Large intestine (tissue), 3 donors: Measurements from ENCODE around the gene GLUD1. TPM values are rescaled to one million over a fixed set of nuclear protein-coding genes. Genes with fewer than 3 reads are reported as not detected.
"Not testable (repeated sequence)": the region's sequence is repeated elsewhere in the genome, so short reads cannot be mapped to it uniquely, and the experiment has no call there.

Experiments used
- DNase-seq, 2 donors: peaks; one replicate each; pipeline versions ENCODE4 v3.0.0 to v3.0.0-alpha.2; 2013
- H3K27ac ChIP-seq: one replicate; pipeline ENCODE4 v1.5.1; 2013; ENCODE audit warnings: low read length
- H3K27me3 ChIP-seq: 2 replicates; pipeline ENCODE4 v1.6.1; 2013; ENCODE audit warnings: low read length; ENCODE audit not compliant: control insufficient read depth, insufficient read depth
- H3K36me3 ChIP-seq: 2 replicates; pipeline ENCODE4 v1.6.1; 2013; ENCODE audit warnings: low read length; ENCODE audit not compliant: control insufficient read depth, insufficient read depth
- H3K4me1 ChIP-seq: one replicate; pipeline ENCODE4 v1.6.1; 2013; ENCODE audit warnings: low read length; ENCODE audit not compliant: control insufficient read depth, insufficient read depth
- H3K4me3 ChIP-seq: one replicate; pipeline ENCODE4 v1.5.1; 2013; ENCODE audit warnings: low read length
- H3K9me3 ChIP-seq: one replicate; pipeline ENCODE4 v1.6.1; 2013; ENCODE audit warnings: mild to moderate bottlenecking, low read depth, low read length, moderate library complexity; ENCODE audit not compliant: control insufficient read depth
- WGBS: methylation state at CpG from one replicate; pipeline ENCODE4 v1.1.5; 2013; ENCODE audit warnings: low lambda C conversion rate; ENCODE audit not compliant: insufficient coverage; 5-methylcytosine and 5-hydroxymethylcytosine counted together
- polyA plus RNA-seq: library from polyadenylated mRNA; unstranded; fragments of 120-200 nt; gene quantifications from one replicate; pipeline ENCODE4 v1.2.1, GENCODE V29; 2013

Gene GLUD1
- polyA plus RNA-seq, 1 donor, result 142 TPM

DNA sequence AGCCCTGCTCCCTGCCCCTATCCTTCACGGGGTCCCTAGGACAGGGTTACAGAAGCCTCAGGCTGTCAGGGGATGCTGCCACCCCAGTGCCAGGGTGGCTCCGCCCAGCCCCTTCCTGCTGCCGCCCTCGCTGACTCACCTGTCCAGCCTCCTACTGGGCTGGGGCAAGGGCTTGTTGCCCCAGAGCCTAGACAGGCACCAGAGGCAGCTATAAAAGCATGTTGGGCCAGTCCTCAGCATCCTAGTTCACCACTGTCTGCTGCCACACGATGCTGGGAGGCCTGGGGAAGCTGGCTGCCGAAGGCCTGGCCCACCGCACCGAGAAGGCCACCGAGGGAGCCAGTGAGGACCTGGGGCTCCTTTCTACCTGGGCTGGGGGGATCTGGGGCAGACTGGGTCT, 74.6 kb downstream of the GLUD1 start, which contains the start of gene FAM25A:
FAM25A (plus strand) TSS at position 239 of the 400 bp plus-strand sequence; CDS start at position 270, 31 bp downstream.
- WGBS, result no CpG with 5 or more reads among the region's 9 CpGs
- not testable (repeated sequence) for DNase-seq, H3K27me3 ChIP-seq

DNA sequence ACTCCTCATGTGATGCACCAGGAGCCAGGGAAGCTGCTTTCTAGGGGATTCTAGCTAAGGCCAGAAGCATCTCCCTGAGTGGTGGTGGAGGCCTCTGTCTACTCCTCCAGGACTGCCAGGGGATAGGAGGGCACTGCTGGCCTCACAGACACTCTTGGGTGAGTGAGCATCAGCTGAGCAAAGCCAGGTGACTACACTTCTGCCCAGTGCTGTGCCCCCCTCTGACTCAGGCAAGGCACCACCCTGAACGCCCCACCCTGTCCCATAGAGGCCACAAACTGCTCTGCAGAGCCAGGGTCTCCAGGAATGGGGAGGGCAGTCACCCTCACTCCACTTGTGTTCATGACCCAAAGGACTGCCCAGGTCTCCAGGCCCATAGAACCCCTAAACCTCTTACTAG, 75.1 kb downstream of the GLUD1 start:
- not testable (repeated sequence) for H3K9me3 ChIP-seq, H3K4me3 ChIP-seq, H3K4me1 ChIP-seq, H3K27ac ChIP-seq, H3K36me3 ChIP-seq, H3K27me3 ChIP-seq, DNase-seq
- no CpG with 5 or more reads among the region's 1 CpG for WGBS

More for the DNA sequence above, 74.6 kb downstream of the GLUD1 start, which contains the start of gene FAM25A:
- H3K9me3 ChIP-seq, H3K36me3 ChIP-seq, H3K27ac ChIP-seq, H3K4me3 ChIP-seq, H3K4me1 ChIP-seq: not testable (repeated sequence)

DNA sequence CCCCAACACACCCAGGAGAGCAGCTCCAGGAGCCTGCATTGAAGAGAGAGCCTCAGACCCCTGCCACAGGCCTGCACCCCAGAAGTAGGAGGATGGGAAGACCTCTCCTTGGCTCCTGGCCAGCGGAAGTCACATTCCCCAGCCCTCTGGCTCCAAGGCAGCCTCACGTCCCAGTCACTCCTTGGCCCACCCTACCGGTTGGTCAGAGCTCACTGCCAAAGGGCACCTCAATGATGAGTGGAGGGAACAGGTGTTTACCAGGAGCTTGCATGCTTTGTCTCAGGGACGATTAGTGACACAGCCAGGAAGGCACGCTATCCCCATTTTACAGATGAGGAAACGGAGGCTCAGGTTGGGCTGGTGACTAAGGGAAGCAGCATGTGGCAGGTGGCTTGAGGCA, 75.6 kb downstream of the GLUD1 start:
- H3K27ac ChIP-seq, H3K36me3 ChIP-seq, H3K27me3 ChIP-seq, H3K4me3 ChIP-seq, DNase-seq, H3K4me1 ChIP-seq, H3K9me3 ChIP-seq: not testable (repeated sequence)
- WGBS, result no CpG with 5 or more reads among the region's 6 CpGs

DNA sequence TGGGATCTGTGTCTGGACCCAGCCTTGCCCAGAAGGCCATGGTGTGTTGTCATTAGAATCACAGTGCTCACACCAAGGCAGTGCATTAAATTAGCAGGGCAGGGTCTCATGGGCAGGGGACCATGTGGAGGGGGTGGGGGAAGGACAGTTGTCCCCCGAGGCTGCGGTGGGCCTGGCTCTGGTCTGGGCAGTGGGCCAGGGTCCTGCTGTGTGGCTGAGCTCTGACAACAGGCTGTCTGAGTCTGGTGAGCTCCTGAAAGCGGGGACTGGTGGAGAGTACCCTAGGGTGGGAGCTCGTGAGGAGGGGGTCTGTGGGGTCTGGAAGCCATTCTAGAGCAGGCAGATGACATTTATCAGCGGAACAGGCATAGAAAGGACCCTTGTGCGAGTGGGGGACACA, 76.5 kb downstream of the GLUD1 start:
- H3K36me3 ChIP-seq, H3K27ac ChIP-seq, H3K27me3 ChIP-seq, H3K4me1 ChIP-seq, H3K4me3 ChIP-seq, H3K9me3 ChIP-seq, DNase-seq: not testable (repeated sequence)
- WGBS, result no CpG with 5 or more reads among the region's 6 CpGs

DNA sequence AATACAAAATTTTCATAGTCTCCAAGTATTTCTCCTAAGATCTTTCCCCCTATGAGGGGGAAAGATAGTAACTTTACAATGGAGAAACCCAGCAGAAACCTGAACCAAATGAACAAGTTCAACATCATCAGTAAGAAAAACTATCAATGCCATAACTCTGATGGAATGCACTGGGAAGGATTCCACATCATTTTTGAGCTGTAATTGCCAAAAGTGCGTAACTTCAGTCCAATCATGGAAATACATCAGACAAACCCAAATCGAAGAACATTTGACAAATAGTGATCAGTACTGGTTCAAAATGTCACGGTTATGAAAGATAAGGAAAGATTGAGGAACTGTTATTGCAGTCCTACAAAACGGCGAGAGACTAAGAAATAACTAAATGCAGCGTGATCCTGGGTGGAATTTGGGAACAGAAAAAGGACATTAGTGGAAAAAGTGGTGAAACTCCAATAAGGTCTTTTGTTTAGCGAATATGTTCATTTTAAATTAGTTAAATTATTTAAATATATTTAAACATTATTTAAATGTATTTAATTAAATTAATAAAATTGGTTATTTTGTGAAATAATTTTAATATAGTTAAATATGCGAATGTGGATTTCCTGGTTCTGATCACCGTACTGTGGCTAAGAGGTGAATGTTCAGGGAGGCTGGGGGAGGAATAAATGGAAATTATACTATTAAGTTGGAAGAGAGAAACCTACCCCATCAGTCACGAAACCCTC, 79.5 kb downstream of the GLUD1 start:
- not testable (repeated sequence) for H3K27ac ChIP-seq, H3K36me3 ChIP-seq, DNase-seq, H3K9me3 ChIP-seq, H3K4me3 ChIP-seq, H3K27me3 ChIP-seq, H3K4me1 ChIP-seq
- 100% methylated on average over 2 of the region's 10 CpGs for WGBS

DNA sequence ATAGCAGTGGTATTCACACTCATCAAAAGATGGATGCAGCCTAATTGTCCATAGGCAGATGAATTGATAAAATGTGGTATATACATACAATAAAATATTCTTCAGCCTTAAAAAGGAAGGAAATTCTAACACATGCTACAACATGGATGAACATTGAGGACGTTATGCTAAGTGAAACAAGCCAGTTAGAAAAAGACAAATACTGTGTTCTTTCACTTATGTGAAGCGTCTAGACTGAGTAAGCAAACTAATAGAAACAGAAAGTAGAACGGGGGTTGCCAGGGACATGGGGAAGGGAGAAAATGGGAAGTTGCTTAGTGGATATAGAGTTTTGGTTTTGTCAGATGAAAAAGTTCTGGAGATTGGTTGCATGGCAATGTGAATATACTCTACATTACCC, 81.1 kb downstream of the GLUD1 start:
- DNase-seq, H3K9me3 ChIP-seq, H3K4me3 ChIP-seq, H3K4me1 ChIP-seq, H3K27ac ChIP-seq, H3K27me3 ChIP-seq, H3K36me3 ChIP-seq: not testable (repeated sequence)
- no CpG with 5 or more reads among the region's 3 CpGs for WGBS

DNA sequence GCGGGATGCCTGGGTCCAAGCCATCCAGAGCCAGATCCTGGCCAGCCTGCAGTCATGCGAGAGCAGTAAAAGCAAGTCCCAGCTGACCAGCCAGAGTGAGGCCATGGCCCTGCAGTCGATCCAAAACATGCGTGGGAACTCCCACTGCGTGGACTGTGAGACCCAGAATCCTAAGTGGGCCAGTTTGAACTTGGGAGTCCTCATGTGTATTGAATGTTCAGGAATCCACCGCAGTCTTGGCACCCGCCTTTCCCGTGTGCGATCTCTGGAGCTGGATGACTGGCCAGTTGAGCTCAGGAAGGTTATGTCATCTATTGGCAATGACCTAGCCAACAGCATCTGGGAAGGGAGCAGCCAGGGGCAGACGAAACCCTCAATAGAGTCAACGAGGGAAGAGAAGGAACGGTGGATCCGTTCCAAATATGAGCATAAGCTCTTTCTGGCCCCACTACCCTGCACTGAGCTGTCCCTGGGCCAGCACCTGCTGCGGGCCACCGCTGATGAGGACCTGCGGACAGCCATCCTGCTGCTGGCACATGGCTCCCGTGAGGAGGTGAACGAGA, 85.4 kb downstream of the GLUD1 start:
- DNase-seq, H3K9me3 ChIP-seq, H3K27ac ChIP-seq, H3K4me3 ChIP-seq, H3K4me1 ChIP-seq, H3K27me3 ChIP-seq, H3K36me3 ChIP-seq: not testable (repeated sequence)
- WGBS, result no CpG with 5 or more reads among the region's 18 CpGs

DNA sequence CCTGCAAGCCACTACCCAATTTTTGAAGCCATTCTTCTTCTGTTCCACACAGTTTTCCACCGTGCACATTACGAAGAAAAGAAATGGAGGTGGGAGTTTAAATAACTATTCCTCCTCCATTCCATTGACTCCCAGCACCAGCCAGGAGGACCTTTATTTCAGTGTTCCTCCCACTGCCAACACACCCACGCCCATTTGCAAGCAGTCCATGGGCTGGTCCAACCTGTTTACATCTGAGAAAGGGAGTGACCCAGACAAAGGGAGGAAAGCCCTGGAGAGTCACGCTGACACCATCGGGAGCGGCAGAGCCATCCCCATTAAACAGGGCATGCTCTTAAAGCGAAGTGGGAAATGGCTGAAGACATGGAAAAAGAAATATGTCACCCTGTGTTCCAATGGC, 86.3 kb downstream of the GLUD1 start:
- peak in 1 of 2 donors; percentile 2 for DNase-seq
- WGBS, result no CpG with 5 or more reads among the region's 7 CpGs
- not testable (repeated sequence) for H3K4me1 ChIP-seq, H3K27me3 ChIP-seq, H3K27ac ChIP-seq, H3K9me3 ChIP-seq, H3K36me3 ChIP-seq, H3K4me3 ChIP-seq

DNA sequence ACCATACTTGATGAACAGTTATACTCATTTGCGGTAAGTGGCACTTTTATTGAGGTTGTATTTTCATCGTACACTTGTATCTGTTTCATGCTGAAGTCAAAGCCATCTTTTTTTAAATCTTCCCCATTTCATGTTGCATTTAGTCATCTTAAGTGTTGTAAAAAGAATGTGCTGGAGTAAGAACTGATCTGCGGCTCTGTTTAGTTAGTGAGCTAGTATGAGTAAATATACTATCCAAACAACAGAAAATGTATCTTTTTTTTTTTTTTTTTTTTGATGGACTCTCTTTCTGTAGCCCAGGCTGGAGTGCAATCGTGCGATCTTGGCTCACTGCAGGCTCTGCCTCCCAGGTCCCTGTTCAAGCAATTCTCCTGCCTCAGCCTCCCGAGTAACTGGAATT, 87.0 kb downstream of the GLUD1 start:
- H3K9me3 ChIP-seq, H3K4me3 ChIP-seq, H3K4me1 ChIP-seq, H3K27ac ChIP-seq, DNase-seq, H3K27me3 ChIP-seq, H3K36me3 ChIP-seq: not testable (repeated sequence)
- WGBS, result no CpG with 5 or more reads among the region's 6 CpGs

DNA sequence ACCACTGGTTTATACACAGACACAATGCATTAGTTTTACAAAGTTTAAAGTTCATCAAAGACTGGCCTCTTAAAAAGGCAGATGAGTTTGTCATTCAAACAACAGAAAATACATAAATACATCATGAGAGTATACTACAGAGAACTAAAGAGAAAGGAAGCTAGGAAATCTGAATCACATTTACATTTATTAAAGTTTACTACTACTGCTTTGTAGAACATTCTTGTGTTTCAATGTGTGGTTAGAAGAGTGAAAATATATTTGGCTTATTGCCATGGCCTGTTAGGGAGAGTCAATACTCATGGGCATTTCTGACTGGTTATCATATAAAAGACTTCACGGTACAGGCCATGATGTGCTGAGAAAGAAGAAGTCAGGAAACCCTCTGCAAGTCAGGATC, 87.5 kb downstream of the GLUD1 start:
- not testable (repeated sequence) for DNase-seq

DNA sequence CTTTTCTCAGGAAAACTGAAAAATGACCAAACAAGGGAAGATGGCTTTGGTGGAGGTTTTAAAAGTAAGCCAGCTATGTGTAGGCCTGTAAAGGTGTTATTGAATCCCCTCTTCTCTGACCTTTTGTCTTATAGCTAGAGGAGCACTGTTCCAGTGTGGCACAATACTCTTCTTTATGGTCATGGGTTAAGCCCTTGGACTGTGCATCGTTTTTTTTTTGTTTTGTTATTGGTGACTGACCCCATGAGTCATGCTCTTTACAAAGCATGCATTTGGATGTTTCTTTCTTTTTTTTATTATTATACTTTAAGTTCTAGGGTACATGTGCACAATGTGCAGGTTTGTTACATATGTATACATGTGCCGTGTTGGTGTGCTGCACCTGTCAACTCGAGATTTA, 94.2 kb downstream of the GLUD1 start:
- Histone ChIP-seq H3K27me3 (no peaks in the 10 kb centered on the region), H3K27ac (no peak overlapping the region), H3K4me3 (no peak overlapping the region), H3K4me1 (no peaks in the 10 kb centered on the region), H3K9me3 (no peaks in the 10 kb centered on the region), H3K36me3 (no peaks in the 10 kb centered on the region)
- DNase-seq, result no peak
- 67% methylated on average over 1 of the region's 3 CpGs for WGBS

More for the DNA sequence above, 87.5 kb downstream of the GLUD1 start:
- not testable (repeated sequence) for H3K4me1 ChIP-seq, H3K9me3 ChIP-seq, H3K27ac ChIP-seq, H3K36me3 ChIP-seq, H3K27me3 ChIP-seq, H3K4me3 ChIP-seq
- no CpG with 5 or more reads among the region's 1 CpG for WGBS
